Duodenal mucosa (tissue), 2 donors: ENCODE data around the gene HHIPL1.

Source experiments
- H3K27ac ChIP-seq: one replicate; pipeline ENCODE4 v1.7.0; 2013; ENCODE audit warnings: low read depth, low read length
- H3K27me3 ChIP-seq, 2 donors: one replicate each; pipeline ENCODE4 v1.7.0; 2013; ENCODE audit warnings: low read length in 2 of 2, control low read depth in 1 of 2; ENCODE audit not compliant: insufficient read depth in 2 of 2, control insufficient read depth in 1 of 2
- H3K36me3 ChIP-seq, 2 donors: one replicate each; pipeline ENCODE4 v1.7.0; 2013; ENCODE audit warnings: low read length in 2 of 2, control low read depth in 1 of 2; ENCODE audit not compliant: insufficient read depth in 2 of 2, control insufficient read depth in 1 of 2
- H3K4me1 ChIP-seq, 2 donors: one replicate each; pipeline ENCODE4 v1.7.0; 2013; ENCODE audit warnings: low read length in 2 of 2, control low read depth in 1 of 2; ENCODE audit not compliant: insufficient read depth in 2 of 2, control insufficient read depth in 1 of 2
- H3K4me3 ChIP-seq, 2 donors: one replicate each; pipeline ENCODE4 v1.7.0; 2013; ENCODE audit warnings: low read length in 2 of 2, low read depth in 1 of 2
- H3K9ac ChIP-seq, 2 donors: one replicate each; pipeline ENCODE4 v1.7.0; 2013; ENCODE audit warnings: low read length in 2 of 2, low read depth in 1 of 2
- H3K9me3 ChIP-seq, 2 donors: one replicate each; pipeline ENCODE4 v1.7.0; 2013; ENCODE audit warnings: low read length in 2 of 2, control low read depth in 1 of 2; ENCODE audit not compliant: control insufficient read depth in 1 of 2

Gene HHIPL1

DNA sequence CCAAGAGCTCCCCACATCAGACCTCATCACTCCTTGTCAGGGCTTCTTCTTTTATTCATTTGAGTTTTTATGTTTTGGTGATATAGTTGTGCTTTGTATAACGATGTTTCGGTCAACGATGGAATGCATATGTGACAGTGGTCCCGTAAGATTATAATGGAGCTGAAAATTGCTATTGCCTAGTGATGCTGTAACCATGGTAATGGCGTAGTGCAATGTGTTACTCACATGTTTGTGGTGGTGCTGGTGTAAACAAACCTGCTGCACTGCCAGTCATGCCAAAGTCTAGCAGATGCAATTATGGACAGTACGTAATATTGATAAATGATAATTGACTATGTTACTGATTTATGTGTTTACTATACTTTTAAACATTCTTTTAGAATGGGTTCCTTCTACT is 55.5 kb downstream of the HHIPL1 start:
- Histone ChIP-seq H3K4me1 (no peaks in the 10 kb centered on the region), H3K27me3 (no peaks in the 10 kb centered on the region), H3K27ac (no peak overlapping the region), H3K9ac (no peak overlapping the region), H3K4me3 (no peak overlapping the region), H3K36me3 (no peaks in the 10 kb centered on the region), H3K9me3 (peaks cover 9 to 12% of the 10 kb centered on the region in 2 donors)

DNA sequence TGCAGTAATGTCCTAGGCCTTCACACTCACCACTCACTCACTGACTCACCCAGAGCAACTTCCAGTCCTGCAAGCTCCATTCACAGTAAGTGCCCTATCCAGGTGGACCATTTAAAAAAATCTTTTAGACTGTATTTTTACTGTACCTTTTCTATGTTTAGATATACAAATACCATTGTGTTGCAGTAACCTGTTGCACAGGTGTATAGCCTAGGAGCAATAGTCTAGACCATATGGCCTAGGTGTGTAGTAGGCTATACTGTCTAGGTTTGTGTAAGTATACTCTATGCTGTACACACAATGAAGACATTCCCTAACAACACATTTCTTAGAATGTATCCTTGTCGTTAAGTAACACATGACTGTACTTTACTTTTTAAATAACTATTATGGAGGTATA is 56.3 kb downstream of the HHIPL1 start:
- H3K9ac ChIP-seq: no peak overlapping the region
- H3K27ac ChIP-seq: no peak overlapping the region
- H3K27me3 ChIP-seq: no peaks in the 10 kb centered on the region
- no peak overlapping the region for H3K4me3 ChIP-seq
- no peaks in the 10 kb centered on the region for H3K4me1 ChIP-seq
- no peaks in the 10 kb centered on the region for H3K36me3 ChIP-seq
- H3K9me3 ChIP-seq: peaks cover 9 to 12% of the 10 kb centered on the region in 2 donors

DNA sequence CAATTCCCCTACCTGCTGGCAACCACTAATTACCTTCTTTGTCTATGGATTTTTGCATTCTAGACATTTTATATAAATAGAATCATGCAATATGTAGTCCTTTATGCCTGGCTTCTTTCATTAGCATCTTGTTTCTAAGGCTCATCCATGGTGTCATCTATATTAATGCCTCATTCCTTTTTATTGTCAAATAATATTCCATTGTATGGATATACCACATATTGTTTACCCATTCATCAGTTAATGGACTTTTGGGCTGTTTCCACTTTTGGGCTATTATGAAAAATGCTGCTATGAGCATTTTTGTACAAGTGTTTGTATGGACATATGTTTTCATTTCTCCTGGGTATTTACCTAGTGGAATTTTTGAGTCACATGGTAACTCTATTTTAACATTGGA is 57.2 kb downstream of the HHIPL1 start:
- H3K9me3 ChIP-seq: peaks cover 9 to 12% of the 10 kb centered on the region in 2 donors
- no peaks in the 10 kb centered on the region for H3K4me1 ChIP-seq
- no peaks in the 10 kb centered on the region for H3K27me3 ChIP-seq
- H3K4me3 ChIP-seq: no peak overlapping the region
- no peaks in the 10 kb centered on the region for H3K36me3 ChIP-seq
- no peak overlapping the region for H3K9ac ChIP-seq
- H3K27ac ChIP-seq: no peak overlapping the region

- H3K27me3 ChIP-seq: no peaks in the 10 kb centered on the region
- no peak overlapping the region for H3K4me3 ChIP-seq
- peaks cover 9 to 12% of the 10 kb centered on the region in 2 donors for H3K9me3 ChIP-seq
- no peaks in the 10 kb centered on the region for H3K36me3 ChIP-seq
- no peak overlapping the region for H3K27ac ChIP-seq
- no peaks in the 10 kb centered on the region for H3K4me1 ChIP-seq
- H3K9ac ChIP-seq: no peak overlapping the region
These were observed 58.5 kb downstream of the HHIPL1 start for GRCh38 chr14:99703381-99703780.

- H3K4me1 ChIP-seq: no peaks in the 10 kb centered on the region
- H3K4me3 ChIP-seq: no peak overlapping the region
- H3K9me3 ChIP-seq: peaks cover 9 to 12% of the 10 kb centered on the region in 2 donors
- no peaks in the 10 kb centered on the region for H3K27me3 ChIP-seq
- H3K27ac ChIP-seq: no peak overlapping the region
- H3K36me3 ChIP-seq: no peaks in the 10 kb centered on the region
- no peak overlapping the region for H3K9ac ChIP-seq
These were observed 59.1 kb downstream of the HHIPL1 start for GRCh38 chr14:99704037-99704436.

DNA sequence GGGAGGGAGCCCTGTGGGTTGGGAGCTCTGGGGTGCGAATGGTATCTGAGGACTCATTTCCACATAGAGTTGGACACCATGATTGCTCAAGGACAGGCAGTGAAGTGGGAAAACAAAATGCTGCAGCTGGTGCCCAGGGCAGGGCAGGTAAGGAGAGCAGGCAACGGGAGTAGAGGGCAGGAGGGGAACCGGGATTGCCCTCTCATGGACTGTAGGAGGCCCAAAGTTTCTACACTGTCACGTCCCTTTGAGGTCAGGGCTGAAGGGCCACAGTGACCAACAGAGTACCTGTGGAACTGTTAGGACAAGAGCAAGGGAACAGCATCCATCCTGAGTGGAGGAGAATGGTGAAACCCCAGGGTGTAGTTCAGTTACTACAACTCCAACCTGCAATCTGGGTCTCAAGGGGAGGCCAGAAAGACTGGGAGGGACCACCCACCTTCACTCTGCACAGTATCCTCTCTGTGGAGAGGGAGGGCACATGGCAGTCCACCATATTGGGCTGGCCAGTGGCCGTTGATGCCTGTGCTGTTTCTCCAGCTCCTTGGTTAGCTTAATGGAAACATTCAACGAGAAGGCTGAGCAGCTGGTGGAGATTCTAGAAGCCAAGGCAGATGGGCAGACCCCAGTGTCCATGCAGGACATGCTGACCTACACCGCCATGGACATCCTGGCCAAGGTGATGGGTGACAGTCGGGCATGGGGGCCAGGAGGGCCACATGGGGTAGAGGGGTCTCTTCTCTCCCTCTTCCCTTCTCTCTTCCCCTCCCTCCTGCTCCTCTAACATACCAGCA is 61.4 kb downstream of the HHIPL1 start:
- Histone ChIP-seq H3K9me3 (peaks cover 9 to 12% of the 10 kb centered on the region in 2 donors), H3K4me3 (no peak overlapping the region), H3K27ac (no peak overlapping the region), H3K9ac (no peak overlapping the region), H3K36me3 (no peaks in the 10 kb centered on the region), H3K27me3 (no peaks in the 10 kb centered on the region), H3K4me1 (no peaks in the 10 kb centered on the region)

- Histone ChIP-seq H3K27me3 (no peaks in the 10 kb centered on the region), H3K9ac (no peak overlapping the region), H3K4me3 (no peak overlapping the region), H3K4me1 (no peaks in the 10 kb centered on the region), H3K9me3 (peaks cover 9 to 12% of the 10 kb centered on the region in 2 donors), H3K36me3 (no peaks in the 10 kb centered on the region), H3K27ac (no peak overlapping the region)
These were observed 62.5 kb downstream of the HHIPL1 start for GRCh38 chr14:99707420-99707819.

DNA sequence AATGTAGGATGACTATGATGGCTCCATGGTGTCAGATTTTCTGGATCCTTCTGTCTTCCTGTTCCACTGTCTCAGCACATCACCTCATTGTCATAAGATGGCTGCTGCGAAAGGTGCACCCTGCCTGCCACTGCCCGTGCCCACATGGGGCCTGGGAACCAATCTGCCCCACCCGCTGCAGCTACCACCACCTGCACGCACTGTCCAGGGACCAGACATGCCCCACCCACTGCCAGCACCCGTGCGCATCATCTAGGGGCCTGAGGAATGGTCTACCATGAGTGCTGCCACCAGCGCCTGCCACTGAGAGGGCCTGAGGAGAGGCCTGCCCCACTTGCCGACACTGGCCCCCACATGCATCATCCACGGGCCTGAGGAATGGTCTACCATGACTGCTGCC is 63.0 kb downstream of the HHIPL1 start:
- H3K4me1 ChIP-seq: no peaks in the 10 kb centered on the region
- H3K9ac ChIP-seq: no peak overlapping the region
- H3K27ac ChIP-seq: no peak overlapping the region
- H3K36me3 ChIP-seq: no peaks in the 10 kb centered on the region
- no peak overlapping the region for H3K4me3 ChIP-seq
- no peaks in the 10 kb centered on the region for H3K27me3 ChIP-seq
- peaks cover 8 to 10% of the 10 kb centered on the region in 2 donors for H3K9me3 ChIP-seq

DNA sequence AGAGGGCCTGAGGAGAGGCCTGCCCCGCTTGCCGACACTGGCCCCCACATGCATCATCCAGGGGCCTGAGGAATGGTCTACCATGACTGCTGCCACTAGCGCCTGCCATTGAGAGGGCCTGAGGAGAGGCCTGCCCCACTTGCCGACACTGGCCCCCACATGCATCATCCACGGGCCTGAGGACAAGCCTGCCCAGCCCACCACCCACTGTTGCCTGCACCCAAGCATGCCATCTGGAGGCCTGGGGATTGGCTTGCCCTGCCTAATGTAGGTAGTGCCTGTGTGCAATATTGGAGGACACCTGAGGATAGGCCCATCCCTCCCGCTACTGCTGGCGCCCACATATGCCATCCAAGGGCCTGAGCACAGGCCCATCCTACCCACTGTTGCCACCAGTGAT is 63.5 kb downstream of the HHIPL1 start:
- Histone ChIP-seq H3K36me3 (no peaks in the 10 kb centered on the region), H3K9ac (no peak overlapping the region), H3K4me3 (no peak overlapping the region), H3K27me3 (no peaks in the 10 kb centered on the region), H3K9me3 (peaks cover 4 to 5% of the 10 kb centered on the region in 2 donors), H3K4me1 (no peaks in the 10 kb centered on the region), H3K27ac (no peak overlapping the region)

GRCh38 chr14:99713972-99714371 is 69.0 kb downstream of the HHIPL1 start:
- Histone ChIP-seq H3K4me1 (no peaks in the 10 kb centered on the region), H3K4me3 (no peak overlapping the region), H3K9ac (no peak overlapping the region), H3K9me3 (no peaks in the 10 kb centered on the region), H3K27ac (no peak overlapping the region), H3K36me3 (no peaks in the 10 kb centered on the region), H3K27me3 (no peaks in the 10 kb centered on the region)
